PC-9 (cell line): ENCODE measurements around the gene CD200R1L. TPM values are rescaled to one million over a fixed set of nuclear protein-coding genes. Genes with fewer than 3 reads are reported as not detected.
A peak's percentile ranks its signal among the peaks of the same experiment; 100 is the strongest.

ENCODE experiments used
- BruUV-seq: library from RNA; stranded (reverse); fragments of 400-500 nt; replicated peaks from 2 replicates; lab custom pipeline; 2021; lab: Mats Ljungman, UMichigan
- CTCF ChIA-PET: fragments of 300-600 bp; sonication (Branson Sonifier 250); formaldehyde crosslinking; loops from one replicate; lab custom pipeline; 2022; ENCODE audit warnings: antibody characterized with exemption; lab: Charles Lee
- POLR2A ChIA-PET: fragments of 300-600 bp; sonication (Branson Sonifier 250); formaldehyde crosslinking; loops from one replicate; lab custom pipeline; 2022; ENCODE audit warnings: antibody characterized with exemption; ENCODE audit not compliant: unreplicated experiment; lab: Charles Lee
- DNase-seq, 2 experiments: peaks; one replicate each; pipeline versions ENCODE4 v3.0.0 to v3.0.0-alpha.2; 2015 to 2022; ENCODE audit warnings: mixed read lengths in 1 of 2
- H2AFZ ChIP-seq: fragments of 200-600 bp; sonication (generic); 2 replicates; pipeline ENCODE4 v1.8.1; 2017; ENCODE audit warnings: antibody characterized with exemption
- H3F3A ChIP-seq: fragments of 200-600 bp; sonication (generic); 2 replicates; pipeline ENCODE4 v1.8.1; 2017; ENCODE audit warnings: antibody characterized with exemption, mild to moderate bottlenecking, low read depth; ENCODE audit not compliant: insufficient read depth
- H3K27ac ChIP-seq: fragments of 200-600 bp; sonication (generic); 2 replicates; pipeline ENCODE4 v1.6.1; 2016; ENCODE audit warnings: mixed run types
- H3K27me3 ChIP-seq: fragments of 200-600 bp; sonication (generic); 2 replicates; pipeline ENCODE4 v1.6.1; 2016; ENCODE audit warnings: low read depth, mixed run types; ENCODE audit not compliant: insufficient read depth
- H3K36me3 ChIP-seq: fragments of 200-600 bp; sonication (generic); 2 replicates; pipeline ENCODE4 v1.6.1; 2016; ENCODE audit warnings: low read depth, mixed run types
- H3K4me1 ChIP-seq: fragments of 200-600 bp; sonication (generic); replicated peaks from 2 replicates; pipeline ENCODE4 v1.6.1; 2016; ENCODE audit warnings: mixed run types; ENCODE audit not compliant: insufficient read depth
- H3K4me2 ChIP-seq: fragments of 200-600 bp; sonication (generic); 2 replicates; pipeline ENCODE4 v1.6.1; 2017; ENCODE audit warnings: mixed run types
- H3K4me3 ChIP-seq: fragments of 200-600 bp; sonication (generic); 2 replicates; pipeline ENCODE4 v1.6.1; 2016; ENCODE audit warnings: mixed run types
- H3K79me2 ChIP-seq: fragments of 200-600 bp; sonication (generic); 2 replicates; pipeline ENCODE4 v1.6.1; 2017; ENCODE audit warnings: low read depth, mixed run types
- H3K9me2 ChIP-seq: fragments of 200-600 bp; sonication (generic); 2 replicates; pipeline ENCODE4 v1.8.1; 2017; ENCODE audit warnings: mild to moderate bottlenecking; ENCODE audit not compliant: insufficient read depth
- H3K9me3 ChIP-seq: fragments of 200-600 bp; sonication (generic); 2 replicates; pipeline ENCODE4 v1.8.1; 2016; ENCODE audit warnings: low read depth; ENCODE audit not compliant: insufficient read depth
- H4K20me1 ChIP-seq: fragments of 200-600 bp; sonication (generic); 2 replicates; pipeline ENCODE4 v1.8.1; 2017; ENCODE audit not compliant: insufficient read depth
- CTCF ChIP-seq: fragments of 200-600 bp; sonication (generic); conservative IDR thresholded peaks from 2 replicates; pipeline ENCODE4 v1.6.1; 2017; ENCODE audit warnings: mixed run types, antibody characterized with exemption, mild to moderate bottlenecking, moderate library complexity
- EZH2 ChIP-seq: fragments of 200-600 bp; sonication (generic); IDR thresholded peaks from 2 replicates; pipeline ENCODE4 v1.8.0; 2017; ENCODE audit warnings: antibody characterized with exemption, low read depth
- intact Hi-C: fragments of 100-400 bp; cut with micrococcal nuclease; formaldehyde crosslinking; loops from one replicate; pipeline ENCODE4 v1.10.0; 2022; ENCODE audit not compliant: unreplicated experiment
- total RNA-seq: library from RNA; stranded (reverse); gene quantifications from 2 replicates; pipeline ENCODE4 v1.2.3, GENCODE V29; 2021

Gene CD200R1L
- total RNA-seq, 1 experiment from 2014 or later = 0.37 TPM

- no peaks in the 10 kb centered on the region for H3F3A ChIP-seq
- H3K4me2 ChIP-seq = no peak overlapping the region
- peaks cover 6% of the 10 kb centered on the region for H3K4me1 ChIP-seq
- H3K79me2 ChIP-seq = no peaks in the 10 kb centered on the region
- no TSS peak for BruUV-seq
- no peaks in the 10 kb centered on the region for H3K36me3 ChIP-seq
- POLR2A ChIA-PET = interaction anchor here (0.6 kb wide), 1 partner anchor 70 kb away, joined by 5 read pairs; no protein-coding TSS in a partner anchor
- CTCF ChIA-PET = no interaction called here
- H3K27ac ChIP-seq = no peak overlapping the region
- H2AFZ ChIP-seq = no peak overlapping the region
- intact Hi-C loops = no loop called here
- H3K4me3 ChIP-seq = no peak overlapping the region
- no peaks in the 10 kb centered on the region for H3K27me3 ChIP-seq
- no peak for DNase-seq
- no peak for TF ChIP-seq CTCF
- no peaks in the 10 kb centered on the region for H4K20me1 ChIP-seq
- no peaks in the 10 kb centered on the region; the same call in 1 of the 2 replicates for H3K9me2 ChIP-seq
- peaks cover 12% of the 10 kb centered on the region for H3K9me3 ChIP-seq
Measured at GRCh38 chr3:112888381-112889085, 41.9 kb upstream of the CD200R1L start.

GRCh38 chr3:112884678-112885290, 38.1 kb upstream of the CD200R1L start:
- Histone ChIP-seq H3K4me1 (peaks cover 6% of the 10 kb centered on the region), H3K9me2 (no peaks in the 10 kb centered on the region; the same call in 1 of the 2 replicates), H3F3A (no peaks in the 10 kb centered on the region), H3K36me3 (no peaks in the 10 kb centered on the region), H3K27me3 (no peaks in the 10 kb centered on the region), H3K27ac (no peak overlapping the region), H3K79me2 (no peaks in the 10 kb centered on the region), H3K4me2 (no peak overlapping the region), H3K4me3 (no peak overlapping the region), H3K9me3 (no peaks in the 10 kb centered on the region), H4K20me1 (no peaks in the 10 kb centered on the region), H2AFZ (no peak overlapping the region)
- BruUV-seq = no TSS peak
- TF ChIP-seq CTCF (no peak), EZH2 (no peak)
- ChIA-PET POLR2A (no interaction called here), CTCF (no interaction called here)
- intact Hi-C loops = loop anchor here (1.0 kb wide), 1 partner anchor 9 kb away; no protein-coding TSS in a partner anchor
- DNase-seq = no peak

GRCh38 chr3:112881891-112882290, 35.2 kb upstream of the CD200R1L start:
- ChIA-PET CTCF (no interaction called here), POLR2A (no interaction called here)
- H3K27ac ChIP-seq = no peak overlapping the region
- no peaks in the 10 kb centered on the region for H3K4me1 ChIP-seq
- no peaks in the 10 kb centered on the region for H3K27me3 ChIP-seq
- H3K9me3 ChIP-seq = peaks cover 4% of the 10 kb centered on the region; the same call in 1 of the 2 replicates
- no TSS peak for BruUV-seq
- H3K79me2 ChIP-seq = no peaks in the 10 kb centered on the region
- intact Hi-C loops = no loop called here
- 0 out of 2 replicates have a peak overlapping the region, but pooled peaks have one; percentile 21 for H2AFZ ChIP-seq
- H3K4me3 ChIP-seq = no peak overlapping the region
- no peaks in the 10 kb centered on the region for H3F3A ChIP-seq
- H3K4me2 ChIP-seq = no peak overlapping the region
- no peak for DNase-seq
- H3K36me3 ChIP-seq = no peaks in the 10 kb centered on the region
- H4K20me1 ChIP-seq = no peaks in the 10 kb centered on the region
- no peaks in the 10 kb centered on the region; the same call in 1 of the 2 replicates for H3K9me2 ChIP-seq
- TF ChIP-seq CTCF (no peak), EZH2 (no peak)
